ENCODE results near the gene MYO18B.

The MYO18B gene

DNA sequence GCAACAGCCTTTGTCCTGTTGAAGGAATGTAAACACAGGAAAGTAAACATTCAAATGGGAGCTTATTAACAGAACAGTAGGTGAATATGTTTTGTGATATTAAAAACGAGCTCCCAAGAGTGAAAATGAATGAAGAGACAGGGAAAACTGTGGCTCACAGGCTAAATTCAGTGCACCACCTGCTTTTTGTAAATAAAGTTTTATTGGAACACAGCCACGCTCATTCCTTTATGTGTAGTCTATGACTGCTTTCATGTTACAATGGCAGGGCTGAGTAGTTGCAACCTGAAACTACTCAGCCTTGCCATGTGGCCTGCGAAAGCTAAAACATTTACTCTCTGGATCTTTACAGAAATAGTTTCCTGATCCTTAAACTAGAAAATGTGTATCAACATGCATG is 136.9 kb downstream of the MYO18B start:
- H3K4me3 ChIP-seq (ENCODE audit: low read length) = no peak overlapping the region
- TF ChIP-seq ZNF274 (IDR thresholded peaks at IDR 0.05; ENCODE audit: low read depth, low read length) = no peak

GRCh38 chr22:25880524-25880923 is 138.5 kb downstream of the MYO18B start:
- no peak overlapping the region for H3K4me3 ChIP-seq (ENCODE audit: low read length)
- no peak for TF ChIP-seq ZNF274 (IDR thresholded peaks at IDR 0.05; ENCODE audit: low read depth, low read length)

GRCh38 chr22:25881210-25881755 is 139.3 kb downstream of the MYO18B start:
- TF ChIP-seq ZNF274 (IDR thresholded peaks at IDR 0.05; ENCODE audit: low read depth, low read length) = no peak
- no peak overlapping the region for H3K4me3 ChIP-seq (ENCODE audit: low read length)

DNA sequence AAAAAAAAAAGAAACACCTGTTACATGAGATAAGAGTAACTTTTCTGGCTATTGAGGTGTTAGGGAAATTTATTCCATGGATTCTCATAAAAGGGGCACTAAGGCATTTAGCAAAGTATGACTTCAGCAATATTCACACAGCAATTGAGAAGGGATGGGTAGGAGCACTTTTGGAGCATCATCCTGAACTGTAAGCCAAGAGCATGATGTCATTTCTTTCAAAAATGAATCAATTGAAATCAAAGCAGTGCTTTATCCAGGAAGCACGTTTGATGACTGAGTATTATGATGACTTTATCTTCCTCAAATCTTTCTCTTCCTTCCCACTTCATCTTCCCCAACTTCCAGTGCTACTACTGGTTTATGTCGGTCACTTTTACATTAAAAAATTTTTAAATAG is 140.4 kb downstream of the MYO18B start:
- H3K4me3 ChIP-seq (ENCODE audit: low read length) = no peak overlapping the region
- no peak for TF ChIP-seq ZNF274 (IDR thresholded peaks at IDR 0.05; ENCODE audit: low read depth, low read length)

DNA sequence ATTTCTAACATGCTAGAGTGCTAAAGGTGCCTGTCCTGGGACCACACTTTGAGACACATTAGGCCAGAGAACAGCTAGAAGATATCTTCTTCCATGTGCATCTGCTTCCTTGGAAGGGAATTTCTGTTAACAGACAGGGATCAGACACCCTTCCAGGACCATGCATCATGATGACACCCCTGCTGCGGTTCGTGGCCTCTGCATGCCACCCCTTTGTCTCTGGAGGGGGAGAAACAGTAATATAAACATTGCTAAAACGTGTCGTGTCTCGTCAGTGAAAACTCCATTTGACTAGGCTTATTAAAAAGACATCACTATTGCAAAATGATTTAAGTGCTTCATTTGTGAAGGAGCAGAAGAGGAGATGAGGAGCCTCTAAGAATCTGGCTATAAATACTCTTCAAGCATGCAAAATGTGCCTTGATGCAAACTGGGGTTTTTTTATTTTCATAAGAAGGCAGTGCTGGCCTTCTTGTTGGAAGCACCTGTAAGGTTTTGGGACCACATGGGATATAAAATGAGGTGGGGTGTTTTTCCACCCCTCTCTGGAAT is 141.6 kb downstream of the MYO18B start:
- H3K4me3 ChIP-seq (ENCODE audit: low read length) = no peak overlapping the region
- TF ChIP-seq ZNF274 (IDR thresholded peaks at IDR 0.05; ENCODE audit: low read depth, low read length) = no peak

GRCh38 chr22:25884121-25884520 is 142.1 kb downstream of the MYO18B start:
- no peak for TF ChIP-seq ZNF274 (IDR thresholded peaks at IDR 0.05; ENCODE audit: low read depth, low read length)
- H3K4me3 ChIP-seq (ENCODE audit: low read length) = no peak overlapping the region

- no peak overlapping the region for H3K4me3 ChIP-seq (ENCODE audit: low read length)
- no peak for TF ChIP-seq ZNF274 (IDR thresholded peaks at IDR 0.05; ENCODE audit: low read depth, low read length)
Measured at GRCh38 chr22:25888399-25889054, 146.5 kb downstream of the MYO18B start.

GRCh38 chr22:25890651-25891050 is 148.7 kb downstream of the MYO18B start:
- no peak for TF ChIP-seq ZNF274 (IDR thresholded peaks at IDR 0.05; ENCODE audit: low read depth, low read length)
- H3K4me3 ChIP-seq (ENCODE audit: low read length) = no peak overlapping the region

- H3K4me3 ChIP-seq (ENCODE audit: low read length) = no peak overlapping the region
- no peak for TF ChIP-seq ZNF274 (IDR thresholded peaks at IDR 0.05; ENCODE audit: low read depth, low read length)
Measured at GRCh38 chr22:25892678-25893077, 150.7 kb downstream of the MYO18B start.

DNA sequence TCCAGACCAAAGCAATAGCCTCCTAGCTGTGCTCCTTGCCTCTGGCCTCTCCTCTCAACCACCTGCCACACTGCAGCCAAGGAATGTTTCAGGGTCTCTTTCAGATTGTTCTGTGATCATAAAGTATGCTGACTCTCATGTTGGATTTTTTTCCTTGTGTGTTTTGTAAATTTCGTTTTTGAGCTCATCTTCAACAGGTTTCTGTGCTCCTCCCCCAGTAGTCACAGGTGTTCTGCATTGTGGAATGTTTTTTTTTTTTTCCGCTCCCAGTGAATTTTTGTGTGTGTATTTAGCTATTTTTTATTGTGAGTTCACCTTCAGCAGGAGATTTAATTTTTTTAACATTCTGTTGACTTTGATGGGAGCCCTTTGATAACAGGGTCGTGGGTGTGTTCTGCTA is 153.7 kb downstream of the MYO18B start:
- TF ChIP-seq ZNF274 (IDR thresholded peaks at IDR 0.05; ENCODE audit: low read depth, low read length) = no peak

DNA sequence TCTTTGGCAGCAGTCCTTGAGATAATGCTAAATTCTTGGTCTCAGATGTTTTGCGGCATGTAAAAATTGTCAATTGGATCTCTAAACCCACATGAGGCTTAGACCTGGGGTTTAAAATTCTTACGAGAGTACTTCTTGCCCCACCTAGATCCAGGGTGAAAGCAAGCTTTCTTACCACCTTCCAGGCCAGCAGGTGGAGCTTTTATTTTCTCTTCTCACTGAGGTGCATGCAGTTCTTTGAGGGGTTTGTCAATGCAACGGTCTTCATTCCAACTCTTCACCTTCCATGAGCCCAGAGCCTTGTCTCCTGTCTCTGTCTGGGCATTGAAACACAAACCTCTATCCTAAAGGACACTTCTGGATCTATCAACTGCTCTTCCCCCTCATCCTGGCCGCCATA is 154.1 kb downstream of the MYO18B start:
- TF ChIP-seq ZNF274 (IDR thresholded peaks at IDR 0.05; ENCODE audit: low read depth, low read length) = no peak
- no peak overlapping the region for H3K4me3 ChIP-seq (ENCODE audit: low read length)

More for the DNA sequence above, 153.7 kb downstream of the MYO18B start:
- H3K4me3 ChIP-seq (ENCODE audit: low read length) = no peak overlapping the region

DNA sequence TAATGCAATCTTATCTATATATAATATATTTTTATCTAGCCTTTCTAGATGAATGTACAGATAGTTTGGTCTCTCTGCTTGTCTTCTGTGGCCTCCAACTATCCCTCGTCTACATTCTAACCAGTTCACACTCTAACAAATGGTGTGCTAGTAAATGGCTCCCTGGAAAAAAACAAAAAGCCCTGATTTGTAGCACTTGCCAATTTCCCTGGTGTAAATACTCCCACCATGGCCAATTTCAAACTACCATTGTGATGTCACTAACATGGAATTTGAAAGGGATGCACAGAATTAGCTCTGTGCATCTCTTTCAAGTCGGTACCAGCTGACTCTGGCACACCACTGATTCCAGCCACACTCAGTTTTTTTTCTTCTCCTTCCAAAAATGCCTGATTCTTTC is 154.6 kb downstream of the MYO18B start:
- no peak for TF ChIP-seq ZNF274 (IDR thresholded peaks at IDR 0.05; ENCODE audit: low read depth, low read length)
- no peak overlapping the region for H3K4me3 ChIP-seq (ENCODE audit: low read length)

DNA sequence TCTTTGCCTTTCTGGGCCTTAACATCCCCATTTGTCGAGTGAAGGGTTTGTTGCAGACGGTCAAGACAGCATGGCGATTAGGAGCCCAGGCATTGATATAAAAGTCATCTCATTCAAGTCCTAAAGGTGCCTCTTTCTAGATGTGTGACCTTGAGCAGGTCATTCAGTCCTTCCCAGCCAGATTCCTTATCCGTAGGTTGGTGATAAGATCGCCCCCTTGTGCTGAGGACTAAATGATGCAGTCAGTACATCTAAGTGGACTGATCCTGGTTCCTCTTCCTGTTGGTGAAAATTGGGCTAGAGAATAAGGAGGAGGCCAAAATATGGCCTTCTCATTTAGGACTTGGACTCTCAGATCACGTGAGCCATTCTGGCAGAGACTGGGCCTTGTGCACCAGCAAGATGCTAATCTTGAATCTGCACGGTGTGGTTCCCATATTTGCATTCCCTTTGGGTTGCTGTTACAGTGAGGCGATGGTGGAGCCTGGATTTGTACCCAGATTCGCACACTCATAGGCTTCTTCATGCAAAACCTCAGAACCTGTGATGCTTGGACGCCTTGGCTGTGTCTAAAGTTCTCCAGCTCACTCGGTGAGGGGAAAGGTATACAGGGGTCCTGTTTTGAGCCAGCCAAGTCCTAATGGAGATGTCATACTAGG is 156.8 kb downstream of the MYO18B start:
- no peak overlapping the region for H3K4me3 ChIP-seq (ENCODE audit: low read length)
- TF ChIP-seq ZNF274 (IDR thresholded peaks at IDR 0.05; ENCODE audit: low read depth, low read length) = no peak

DNA sequence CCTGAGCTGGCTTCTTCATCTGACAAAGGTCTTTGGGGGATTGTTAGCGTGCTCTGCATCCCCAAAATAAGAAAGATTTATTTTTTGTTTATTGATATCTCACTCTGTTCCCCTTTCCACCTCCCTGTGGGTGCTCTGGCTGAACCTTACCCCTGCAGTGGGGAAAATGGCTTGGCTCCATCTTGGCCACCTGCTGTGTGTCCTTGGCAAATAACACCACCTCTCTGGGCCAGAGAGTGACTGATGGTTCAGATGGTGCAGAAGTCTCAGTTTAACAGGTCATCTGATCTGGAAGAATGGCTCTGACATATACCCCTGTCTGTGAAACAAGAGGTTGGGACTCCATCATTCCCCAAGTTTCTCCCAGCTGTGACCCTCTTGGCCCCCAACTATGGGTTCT is 157.6 kb downstream of the MYO18B start:
- TF ChIP-seq ZNF274 (IDR thresholded peaks at IDR 0.05; ENCODE audit: low read depth, low read length) = no peak
- no peak overlapping the region for H3K4me3 ChIP-seq (ENCODE audit: low read length)

- TF ChIP-seq ZNF274 (IDR thresholded peaks at IDR 0.05; ENCODE audit: low read depth, low read length) = no peak
- H3K4me3 ChIP-seq (ENCODE audit: low read length) = no peak overlapping the region
Measured at GRCh38 chr22:25900390-25900789, 158.4 kb downstream of the MYO18B start.
